Muscle layer of duodenum (tissue), 2 donors: ENCODE data around the gene MAP7D3.
A peak's percentile ranks its signal among the peaks of the same experiment; 100 is the strongest.
"Not testable (repeated sequence)": the region's sequence is repeated elsewhere in the genome, so short reads cannot be mapped to it uniquely, and the experiment has no call there.

ENCODE experiments used
- H3K27ac ChIP-seq: one replicate; pipeline ENCODE4 v1.7.0; 2013; ENCODE audit warnings: mild to moderate bottlenecking, low read length
- H3K27me3 ChIP-seq: one replicate; pipeline ENCODE4 v1.7.0; 2013; ENCODE audit warnings: low read depth, mild to moderate bottlenecking, control low read depth, low read length
- H3K36me3 ChIP-seq, 2 donors: one replicate each; pipeline ENCODE4 v1.7.0; 2013; ENCODE audit warnings: low read length in 2 of 2, control low read depth in 1 of 2, mild to moderate bottlenecking in 1 of 2; ENCODE audit not compliant: insufficient read depth in 2 of 2, control insufficient read depth in 1 of 2
- H3K4me1 ChIP-seq, 2 donors: one replicate each; pipeline ENCODE4 v1.7.0; 2013; ENCODE audit warnings: low read length in 2 of 2, mild to moderate bottlenecking in 2 of 2, control low read depth in 1 of 2, moderate library complexity in 1 of 2; ENCODE audit not compliant: insufficient read depth in 2 of 2, control insufficient read depth in 1 of 2
- H3K4me3 ChIP-seq, 2 donors: one replicate each; pipeline ENCODE4 v1.7.0; 2013; ENCODE audit warnings: low read length in 2 of 2, low read depth in 1 of 2, mild to moderate bottlenecking in 1 of 2
- H3K9me3 ChIP-seq, 2 donors: one replicate each; pipeline ENCODE4 v1.7.0; 2013; ENCODE audit warnings: low read length in 2 of 2, control low read depth in 1 of 2, mild to moderate bottlenecking in 1 of 2; ENCODE audit not compliant: control insufficient read depth in 1 of 2
- donor health status: healthy.

MAP7D3 gene

GRCh38 chrX:136176399-136176825 lies 74.8 kb downstream of the MAP7D3 start:
- no peaks in the 10 kb centered on the region for H3K27me3 ChIP-seq
- peaks cover 5 to 22% of the 10 kb centered on the region in 2 donors for H3K4me1 ChIP-seq
- peak overlapping the region; percentile 91 for H3K27ac ChIP-seq
- no peaks in the 10 kb centered on the region for H3K36me3 ChIP-seq
- no peaks in the 10 kb centered on the region for H3K9me3 ChIP-seq
- H3K4me3 ChIP-seq, result no peak overlapping the region

DNA sequence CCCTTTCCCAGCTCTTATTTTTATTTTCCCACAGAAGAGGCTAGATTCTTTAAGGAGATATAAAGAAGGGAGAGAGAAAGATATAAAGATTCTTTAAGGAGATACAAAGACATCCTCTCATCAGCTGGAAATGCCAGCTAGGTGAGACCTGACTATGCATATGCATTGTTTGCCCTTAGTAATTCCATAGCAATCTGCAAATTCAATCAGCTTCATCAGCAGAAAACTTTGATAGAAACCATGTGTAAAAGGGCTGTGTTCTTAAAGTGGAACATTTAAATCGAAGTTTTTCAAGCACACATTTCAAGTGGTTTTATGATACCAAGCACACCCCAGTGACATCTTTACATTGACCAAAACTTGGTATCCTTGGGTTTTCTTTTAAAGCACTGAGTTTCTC lies 79.8 kb downstream of the MAP7D3 start:
- H3K4me3 ChIP-seq, result no peak overlapping the region
- no peaks in the 10 kb centered on the region for H3K36me3 ChIP-seq
- no peaks in the 10 kb centered on the region for H3K27me3 ChIP-seq
- H3K4me1 ChIP-seq, result peaks cover 5 to 44% of the 10 kb centered on the region in 2 donors
- peak overlapping the region; percentile 90 for H3K27ac ChIP-seq
- no peaks in the 10 kb centered on the region for H3K9me3 ChIP-seq

DNA sequence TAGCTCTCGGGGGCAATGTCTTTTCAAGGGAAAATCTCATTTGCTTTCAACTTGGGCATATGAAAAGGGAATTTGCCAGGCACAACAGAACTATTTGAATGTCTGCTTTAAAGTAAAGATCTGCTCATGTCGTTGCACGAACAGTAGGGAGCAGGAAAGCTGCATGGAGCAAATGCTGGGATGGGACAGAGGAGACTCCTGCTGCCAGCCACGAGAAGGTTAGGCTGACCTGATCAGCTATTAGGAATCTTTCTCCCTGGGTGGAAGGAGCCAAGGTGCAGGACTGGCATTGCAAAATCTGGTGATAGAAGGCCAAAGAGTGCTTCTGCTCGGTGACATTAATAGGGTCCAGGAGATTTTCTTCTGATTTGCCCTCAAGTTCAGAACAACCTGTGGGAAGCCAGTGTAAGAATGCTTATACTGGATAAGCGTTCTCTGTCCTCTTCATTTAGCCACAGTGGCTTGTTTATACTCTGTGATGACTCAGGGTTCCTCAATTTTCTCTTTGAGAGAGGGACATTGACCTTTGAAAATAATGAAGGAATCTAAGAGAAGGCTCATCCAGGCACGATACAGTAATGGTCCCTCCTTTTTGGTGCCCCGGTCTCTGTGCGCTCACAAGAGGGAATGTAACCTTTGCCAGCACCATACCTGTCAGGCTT lies 80.9 kb downstream of the MAP7D3 start:
- Histone ChIP-seq H3K9me3 (no peaks in the 10 kb centered on the region), H3K27me3 (no peaks in the 10 kb centered on the region), H3K4me3 (peak overlapping the region in 1 of 2 donors; percentile 28), H3K4me1 (peaks cover 9 to 44% of the 10 kb centered on the region in 2 donors), H3K36me3 (no peaks in the 10 kb centered on the region), H3K27ac (peak overlapping the region; percentile 90)

DNA sequence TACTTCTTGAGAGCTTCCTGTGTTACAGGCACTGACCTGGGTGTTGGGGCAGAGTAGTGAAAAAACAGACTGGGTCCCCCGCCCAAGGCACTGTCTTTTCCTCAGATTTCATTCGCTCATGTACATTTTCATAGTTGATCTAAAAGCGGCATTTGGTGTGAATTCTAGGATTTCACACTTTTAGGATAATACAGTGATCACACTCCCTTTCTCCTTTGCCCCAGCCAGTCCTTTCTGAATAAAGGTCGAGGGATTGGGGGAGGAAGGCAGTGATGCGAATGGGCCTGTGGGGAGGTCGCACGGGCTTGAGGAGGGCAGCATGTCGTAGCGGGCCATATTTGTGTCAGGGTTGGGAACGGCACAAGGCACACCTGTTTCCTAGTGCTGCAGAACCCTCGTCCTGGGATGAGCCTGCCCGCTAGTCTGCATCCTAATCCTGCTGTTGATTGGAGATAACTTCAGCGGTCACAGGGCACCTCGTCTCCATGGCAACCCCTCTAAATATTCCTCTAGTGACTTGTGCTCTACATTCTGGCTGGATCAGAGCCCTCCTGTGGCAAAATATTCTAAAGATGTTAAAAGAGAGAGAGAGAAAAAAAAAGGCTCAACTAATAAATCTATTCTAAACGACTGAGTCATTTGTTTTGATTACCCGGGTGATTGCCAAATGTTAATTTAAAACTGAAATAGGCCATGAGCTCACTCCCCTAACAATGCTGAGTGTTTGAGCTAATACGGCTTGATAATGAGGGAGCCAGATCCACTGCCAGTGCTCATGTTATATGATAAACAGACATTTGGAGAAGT lies 82.1 kb downstream of the MAP7D3 start:
- Histone ChIP-seq H3K9me3 (no peaks in the 10 kb centered on the region), H3K36me3 (no peaks in the 10 kb centered on the region), H3K27ac (peak overlapping the region; percentile 92), H3K4me3 (peak overlapping the region in 1 of 2 donors; percentile 16), H3K27me3 (no peaks in the 10 kb centered on the region), H3K4me1 (peaks cover 9 to 33% of the 10 kb centered on the region in 2 donors)

DNA sequence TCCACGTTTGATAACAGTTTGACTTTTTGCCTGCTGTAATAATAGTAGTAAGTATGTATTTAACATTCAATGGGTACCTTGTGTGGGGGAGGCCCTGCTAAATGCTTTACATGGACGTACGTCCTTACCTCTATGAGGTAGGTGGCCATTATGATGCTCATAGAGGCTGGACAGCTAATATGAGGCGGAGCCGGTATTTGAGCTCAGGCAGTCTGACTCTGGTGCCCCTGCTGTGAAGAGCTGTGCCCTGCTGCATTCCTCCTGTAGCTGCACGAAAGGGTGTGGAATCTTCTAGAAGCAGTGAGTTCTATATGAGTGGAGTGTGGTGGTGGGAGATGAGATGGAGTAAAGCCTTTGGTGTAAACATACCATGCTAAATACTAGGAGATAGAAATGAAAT lies 83.2 kb downstream of the MAP7D3 start:
- peaks cover 9 to 37% of the 10 kb centered on the region in 2 donors for H3K4me1 ChIP-seq
- peak overlapping the region; percentile 92 for H3K27ac ChIP-seq

GRCh38 chrX:136166221-136166855 lies 84.9 kb downstream of the MAP7D3 start:
- Histone ChIP-seq H3K36me3 (no peaks in the 10 kb centered on the region), H3K4me3 (no peak overlapping the region), H3K27me3 (no peaks in the 10 kb centered on the region), H3K27ac (peak overlapping the region; percentile 87), H3K9me3 (no peaks in the 10 kb centered on the region), H3K4me1 (peaks cover 9 to 39% of the 10 kb centered on the region in 2 donors)

More for the DNA sequence above, 83.2 kb downstream of the MAP7D3 start:
- H3K36me3 ChIP-seq, H3K27me3 ChIP-seq, H3K4me3 ChIP-seq, H3K9me3 ChIP-seq: not testable (repeated sequence)

DNA sequence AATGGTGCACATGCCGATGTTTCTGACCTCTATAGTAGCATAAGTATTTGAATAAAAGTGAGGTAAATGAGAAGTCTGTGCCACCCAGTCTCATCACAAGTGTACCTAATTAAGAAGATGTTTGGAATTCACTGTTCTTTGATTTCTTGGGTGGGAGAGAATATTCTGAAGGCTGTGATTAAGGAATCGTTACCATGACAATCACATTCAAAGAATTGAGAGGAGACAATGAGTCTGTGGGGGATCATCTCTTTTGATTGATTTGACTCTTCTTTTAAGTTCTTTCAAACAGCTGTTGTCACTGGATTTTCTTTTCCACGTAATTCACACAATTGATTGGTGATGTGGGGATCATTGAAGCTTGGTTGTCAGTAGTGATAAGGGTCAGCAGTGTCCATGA lies 85.8 kb downstream of the MAP7D3 start:
- H3K4me3 ChIP-seq, result no peak overlapping the region
- H3K27me3 ChIP-seq, result no peaks in the 10 kb centered on the region
- H3K27ac ChIP-seq, result peak overlapping the region; percentile 87
- H3K4me1 ChIP-seq, result peaks cover 9 to 30% of the 10 kb centered on the region in 2 donors
- no peaks in the 10 kb centered on the region for H3K36me3 ChIP-seq
- no peaks in the 10 kb centered on the region for H3K9me3 ChIP-seq

DNA sequence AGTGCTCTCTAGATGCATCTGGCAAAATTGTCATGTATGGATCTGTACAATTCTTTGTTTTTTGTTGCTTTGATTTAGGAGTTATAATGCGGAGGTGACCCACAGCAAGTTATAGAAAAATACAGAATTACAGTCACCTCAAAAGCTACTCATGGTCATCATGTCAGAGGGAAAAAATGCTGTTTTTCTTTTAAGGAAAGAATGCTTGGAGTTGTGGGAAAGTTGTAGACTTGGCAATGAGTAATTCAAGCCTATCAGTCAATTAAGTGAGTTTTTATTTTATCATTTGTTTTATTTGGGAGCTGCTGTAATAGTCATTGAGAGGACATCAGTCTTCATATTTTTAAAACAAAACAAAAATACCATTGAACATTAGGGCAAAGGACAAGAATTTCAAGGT lies 87.5 kb downstream of the MAP7D3 start:
- Histone ChIP-seq H3K27me3 (no peaks in the 10 kb centered on the region), H3K4me3 (no peak overlapping the region), H3K4me1 (peaks cover 4 to 24% of the 10 kb centered on the region in 2 donors), H3K36me3 (no peaks in the 10 kb centered on the region), H3K9me3 (no peaks in the 10 kb centered on the region), H3K27ac (peak overlapping the region; percentile 78)
